ENCODE measurements around the gene GRK7.

- TF ChIP-seq CTCF (IDR thresholded peaks at IDR 0.05) (no peak), POLR2A (IDR thresholded peaks at IDR 0.05) (no peak), EP300 (IDR thresholded peaks at IDR 0.05) (no peak)
These were observed 10.5 kb downstream of the GRK7 start for GRCh38 chr3:141773676-141774075.
